GM12878 (cell line): ENCODE measurements around the gene UMAD1.

ENCODE experiments used
- BRCA1 ChIP-seq: IDR thresholded peaks from 2 replicates; pipeline ENCODE4 v1.6.1; 2011; ENCODE audit warnings: low read depth, low read length, improper control_type of control experiment
- CREM ChIP-seq: IDR thresholded peaks from 2 replicates; pipeline ENCODE4 v1.6.1; 2014; ENCODE audit warnings: antibody characterized with exemption, low read depth
- CTCF ChIP-seq, 3 experiments: IDR thresholded peaks in 2 of 3; conservative IDR thresholded peaks in 1 of 3; 2 replicates each; pipeline ENCODE4 v1.5.1; 2011; ENCODE audit warnings: low read depth in 3 of 3, low read length in 3 of 3, mild to moderate bottlenecking in 3 of 3, control low read depth in 2 of 3, moderate library complexity in 2 of 3, inconsistent platforms in 1 of 3, mixed read lengths in 1 of 3; ENCODE audit not compliant: control insufficient read depth in 2 of 3, insufficient read depth in 1 of 3; ENCODE audit errors: extremely low read depth in 1 of 3
- EZH2 ChIP-seq: IDR thresholded peaks from 2 replicates; pipeline ENCODE4 v1.6.1; 2012; ENCODE audit warnings: low read depth, mild to moderate bottlenecking, control low read depth, inconsistent platforms, low read length, borderline replicate concordance; ENCODE audit not compliant: control insufficient read depth
- GABPA ChIP-seq: IDR thresholded peaks from 2 replicates; pipeline ENCODE4 v1.6.1; 2014; ENCODE audit warnings: antibody characterized with exemption, low read depth, mild to moderate bottlenecking, inconsistent platforms
- POLR2A ChIP-seq: IDR thresholded peaks from 2 replicates; pipeline ENCODE4 v1.6.1; 2011; ENCODE audit warnings: low read depth, mild to moderate bottlenecking, low read length
- RAD21 ChIP-seq: IDR thresholded peaks from 2 replicates; pipeline ENCODE4 v1.6.1; 2011; ENCODE audit warnings: mild to moderate bottlenecking, low read depth, low read length, moderate library complexity; ENCODE audit not compliant: insufficient read depth
- SMC3 ChIP-seq: IDR thresholded peaks from 2 replicates; pipeline ENCODE4 v1.6.1; 2011; ENCODE audit warnings: low read length, improper control_type of control experiment, borderline replicate concordance
- TCF3 ChIP-seq: IDR thresholded peaks from 2 replicates; pipeline ENCODE4 v1.6.1; 2012; ENCODE audit warnings: low read depth, mild to moderate bottlenecking, low read length, borderline replicate concordance; ENCODE audit not compliant: insufficient read depth
- YY1 ChIP-seq: IDR thresholded peaks from 2 replicates; pipeline ENCODE4 v1.6.1; 2011; ENCODE audit warnings: low read depth, mild to moderate bottlenecking, low read length
- TF ChIP-seq, protein P1 (sequence below): fragments of 450-650 bp; IDR thresholded peaks from 2 replicates; pipeline ENCODE4 v1.6.1; 2014; ENCODE audit warnings: mild to moderate bottlenecking

- TF ChIP-seq, protein P1, sequence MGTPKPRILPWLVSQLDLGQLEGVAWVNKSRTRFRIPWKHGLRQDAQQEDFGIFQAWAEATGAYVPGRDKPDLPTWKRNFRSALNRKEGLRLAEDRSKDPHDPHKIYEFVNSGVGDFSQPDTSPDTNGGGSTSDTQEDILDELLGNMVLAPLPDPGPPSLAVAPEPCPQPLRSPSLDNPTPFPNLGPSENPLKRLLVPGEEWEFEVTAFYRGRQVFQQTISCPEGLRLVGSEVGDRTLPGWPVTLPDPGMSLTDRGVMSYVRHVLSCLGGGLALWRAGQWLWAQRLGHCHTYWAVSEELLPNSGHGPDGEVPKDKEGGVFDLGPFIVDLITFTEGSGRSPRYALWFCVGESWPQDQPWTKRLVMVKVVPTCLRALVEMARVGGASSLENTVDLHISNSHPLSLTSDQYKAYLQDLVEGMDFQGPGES: no peak
- TF ChIP-seq POLR2A (no peak), GABPA (no peak), CTCF (IDR thresholded peaks at IDR 0.05 in 2 of 3, conservative IDR thresholded peaks at IDR 0.05 in 1 of 3; ENCODE audit: control insufficient read depth in 2 of 3, extremely low read depth in 1 of 3, insufficient read depth in 1 of 3, low read depth in 3 of 3, low read length in 3 of 3) (no peak), TCF3 (no peak), RAD21 (no peak), EZH2 (no peak), CREM (0 out of 2 replicates have a peak, but pooled peaks have one; percentile 17), BRCA1 (no peak), YY1 (no peak), SMC3 (no peak)
Observed at GRCh38 chr7:7808156-7808555, 167.6 kb downstream of the UMAD1 start.
